HG03521 (cell line): ENCODE measurements around the gene SIDT2.
"Not testable (repeated sequence)": the region's sequence is repeated elsewhere in the genome, so short reads cannot be mapped to it uniquely, and the experiment has no call there.

Experiments used
- ATAC-seq: cut with Tn5 transposase; IDR thresholded peaks from one replicate; pipeline ENCODE4 v1.9.1; 2021; ENCODE audit warnings: mild to moderate bottlenecking, moderate library complexity; ENCODE audit not compliant: unreplicated experiment

The SIDT2 gene

GRCh38 chr11:117201658-117202305, 23.2 kb downstream of the SIDT2 start:
- ATAC-seq = no peak

GRCh38 chr11:117202386-117203068, 24.0 kb downstream of the SIDT2 start:
- no peak for ATAC-seq

- ATAC-seq = no peak
Observed at GRCh38 chr11:117203069-117203407, 24.5 kb downstream of the SIDT2 start.

GRCh38 chr11:117204283-117205080, 25.9 kb downstream of the SIDT2 start:
- ATAC-seq = no peak

- no peak for ATAC-seq
Observed at GRCh38 chr11:117205211-117205818, 26.8 kb downstream of the SIDT2 start.

- not testable (repeated sequence) for ATAC-seq
Observed at GRCh38 chr11:117206111-117206510, 27.6 kb downstream of the SIDT2 start.

GRCh38 chr11:117206859-117207258, 28.3 kb downstream of the SIDT2 start:
- ATAC-seq = not testable (repeated sequence)

- ATAC-seq = not testable (repeated sequence)
Observed at GRCh38 chr11:117207481-117207880, 28.9 kb downstream of the SIDT2 start.

GRCh38 chr11:117208710-117209109, 30.2 kb downstream of the SIDT2 start:
- ATAC-seq = not testable (repeated sequence)

GRCh38 chr11:117209351-117210125, 31.0 kb downstream of the SIDT2 start:
- not testable (repeated sequence) for ATAC-seq

- ATAC-seq = no peak
Observed at GRCh38 chr11:117210620-117211019, 32.1 kb downstream of the SIDT2 start.

- ATAC-seq = no peak
Observed at GRCh38 chr11:117212697-117213355, 34.3 kb downstream of the SIDT2 start.

- no peak for ATAC-seq
Observed at GRCh38 chr11:117214404-117215110, 36.0 kb downstream of the SIDT2 start.

GRCh38 chr11:117217141-117218084, 38.9 kb downstream of the SIDT2 start:
- ATAC-seq = no peak

- no peak for ATAC-seq
Observed at GRCh38 chr11:117218133-117218915, 39.8 kb downstream of the SIDT2 start.

- no peak for ATAC-seq
Observed at GRCh38 chr11:117219001-117219400, 40.5 kb downstream of the SIDT2 start.

GRCh38 chr11:117219455-117219854, 40.9 kb downstream of the SIDT2 start:
- ATAC-seq = no peak

- ATAC-seq = no peak
Observed at GRCh38 chr11:117219995-117220394, 41.5 kb downstream of the SIDT2 start.
